Activated CD8-positive, alpha-beta T cell treated with anti-CD3 and anti-CD28 coated beads for 36 hours (primary cell): ENCODE measurements around the gene WNT11. TPM values are rescaled to one million over a fixed set of nuclear protein-coding genes. Genes with fewer than 3 reads are reported as not detected.

Experiments used
- ATAC-seq: fragments of 200-7000 bp; cut with Tn5 transposase; one replicate; pipeline ENCODE4 v1.10.0; 2021; ENCODE audit warnings: mild to moderate bottlenecking, moderate library complexity
- CTCF ChIA-PET: fragments of 350-600 bp; sonication (Branson Sonifier 250); formaldehyde crosslinking; loops from one replicate; lab custom pipeline; 2021; ENCODE audit warnings: antibody characterized with exemption; lab: Charles Lee
- POLR2A ChIA-PET: fragments of 350-600 bp; sonication (Branson Sonifier 250); formaldehyde crosslinking; loops from one replicate; lab custom pipeline; 2021; ENCODE audit warnings: antibody characterized with exemption; lab: Charles Lee
- DNase-seq: peaks from one replicate; pipeline ENCODE4 v3.0.0-alpha.2; 2020
- H3K27ac Mint-ChIP-seq: one replicate; pipeline ENCODE4 v1.8.0; 2021; ENCODE audit warnings: mild to moderate bottlenecking, mixed read lengths
- H3K27me3 Mint-ChIP-seq: one replicate; pipeline ENCODE4 v1.8.0; 2021; ENCODE audit warnings: mixed read lengths
- H3K36me3 Mint-ChIP-seq: one replicate; pipeline ENCODE4 v1.8.0; 2021; ENCODE audit warnings: low read depth, mixed read lengths
- H3K4me1 Mint-ChIP-seq: one replicate; pipeline ENCODE4 v1.8.0; 2021; ENCODE audit warnings: low read depth, mixed read lengths
- H3K4me3 Mint-ChIP-seq: one replicate; pipeline ENCODE4 v1.8.0; 2021; ENCODE audit warnings: mild to moderate bottlenecking, moderate library complexity, mixed read lengths
- H3K9me3 Mint-ChIP-seq: one replicate; pipeline ENCODE4 v1.8.0; 2021; ENCODE audit warnings: mixed read lengths
- CTCF ChIP-seq: fragments of 200-600 bp; IDR thresholded peaks from one replicate; pipeline ENCODE4 v1.8.0; 2022; ENCODE audit warnings: antibody characterized with exemption, mild to moderate bottlenecking
- intact Hi-C: fragments of 100-400 bp; cut with micrococcal nuclease; formaldehyde crosslinking; loops from one replicate; pipeline ENCODE4 v1.10.0; 2022
- total RNA-seq, 2 experiments: library from RNA; stranded (reverse); gene quantifications; one replicate each; pipeline ENCODE4 v1.2.3, GENCODE V29; 2021

WNT11 gene
- total RNA-seq, 2 experiments from 2014 or later: 0.32 to 0.43 TPM

DNA sequence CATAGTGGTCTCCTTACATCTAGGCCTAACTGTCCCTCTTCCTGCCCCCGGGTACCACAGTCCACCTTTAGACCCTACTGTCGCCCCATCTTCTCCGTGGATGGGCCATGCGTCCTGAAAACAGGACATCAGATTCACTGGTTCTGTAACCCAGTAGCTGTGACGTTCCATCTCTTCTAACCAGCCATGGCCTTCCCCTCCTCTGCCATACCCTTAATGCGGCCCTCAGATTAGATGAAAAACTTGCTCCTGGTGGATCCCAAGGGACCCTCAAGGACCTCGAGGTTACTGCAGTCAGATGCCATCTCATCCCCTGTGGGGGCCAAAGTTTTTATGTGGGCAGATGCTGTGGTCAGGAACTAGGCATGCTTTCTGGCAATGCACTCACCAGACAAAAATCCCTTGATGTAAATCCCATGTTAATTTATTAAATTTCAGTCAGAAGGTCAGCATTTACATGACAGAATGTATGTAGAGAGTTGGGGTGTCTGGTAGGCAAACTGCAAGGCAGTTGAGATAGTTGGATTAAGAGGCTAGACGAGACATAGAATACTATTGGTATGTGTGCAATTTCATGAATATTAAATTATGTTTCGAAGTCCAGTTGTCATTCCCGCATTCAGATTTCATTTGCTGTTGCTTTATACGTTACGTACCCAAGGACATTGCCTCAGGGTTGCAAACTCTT lies 64.3 kb downstream of the WNT11 start:
- H3K4me3 Mint-ChIP-seq: no peak overlapping the region
- TF ChIP-seq CTCF: no peak
- ChIA-PET POLR2A (no interaction called here), CTCF (interaction anchor here (0.6 to 5.9 kb wide), 3 partner anchors 11 to 245 kb away, joined by 3 to 48 read pairs (median 8); no protein-coding TSS in a partner anchor)
- no peak overlapping the region for H3K27ac Mint-ChIP-seq
- no peaks in the 10 kb centered on the region for H3K27me3 Mint-ChIP-seq
- H3K9me3 Mint-ChIP-seq: no peaks in the 10 kb centered on the region
- DNase-seq: no peak
- no peak for ATAC-seq
- H3K36me3 Mint-ChIP-seq: peaks cover 4% of the 10 kb centered on the region
- no peaks in the 10 kb centered on the region for H3K4me1 Mint-ChIP-seq
- intact Hi-C loops: no loop called here

- no peak overlapping the region for H3K27ac Mint-ChIP-seq
- H3K9me3 Mint-ChIP-seq: no peaks in the 10 kb centered on the region
- H3K4me3 Mint-ChIP-seq: no peak overlapping the region
- H3K4me1 Mint-ChIP-seq: no peaks in the 10 kb centered on the region
- no peak for TF ChIP-seq CTCF
- DNase-seq (no peak), ATAC-seq (no peak)
- intact Hi-C loops: no loop called here
- ChIA-PET CTCF (interaction anchor here (1.9 to 5.9 kb wide), 2 partner anchors 12 to 244 kb away, joined by 8 to 48 read pairs; no protein-coding TSS in a partner anchor), POLR2A (interaction anchor here (0.6 kb wide), 1 partner anchor 271 kb away, joined by 3 read pairs; no protein-coding TSS in a partner anchor)
- H3K36me3 Mint-ChIP-seq: peaks cover 4% of the 10 kb centered on the region
- no peaks in the 10 kb centered on the region for H3K27me3 Mint-ChIP-seq
Observed at GRCh38 chr11:76140912-76141574, 65.3 kb downstream of the WNT11 start.

- intact Hi-C loops: no loop called here
- Mint-ChIP-seq H3K27me3 (no peaks in the 10 kb centered on the region), H3K36me3 (peaks cover 4% of the 10 kb centered on the region), H3K4me3 (no peak overlapping the region), H3K9me3 (no peaks in the 10 kb centered on the region), H3K27ac (no peak overlapping the region), H3K4me1 (no peaks in the 10 kb centered on the region)
- DNase-seq (no peak), ATAC-seq (no peak)
- ChIA-PET POLR2A (no interaction called here), CTCF (interaction anchor here (5.9 kb wide), 1 partner anchor 13 kb away, joined by 48 read pairs; no protein-coding TSS in a partner anchor)
- no peak for TF ChIP-seq CTCF
Observed at GRCh38 chr11:76139314-76139713, 67.0 kb downstream of the WNT11 start.

Other genes starting within 250 kb of the WNT11 start
- gene THAP12, start 174.6 kb upstream of the WNT11 start, total RNA-seq: 10 to 100 TPM; 50.3 TPM
- 1 to 10 TPM; 2.1 to 4.2 TPM for gene GVQW3, start 174.8 kb upstream of the WNT11 start, total RNA-seq
- gene EMSY, start 238.5 kb upstream of the WNT11 start, total RNA-seq: 10 to 100 TPM; 29.0 to 31.4 TPM